ENCODE data around the gene DLG2.

DNA sequence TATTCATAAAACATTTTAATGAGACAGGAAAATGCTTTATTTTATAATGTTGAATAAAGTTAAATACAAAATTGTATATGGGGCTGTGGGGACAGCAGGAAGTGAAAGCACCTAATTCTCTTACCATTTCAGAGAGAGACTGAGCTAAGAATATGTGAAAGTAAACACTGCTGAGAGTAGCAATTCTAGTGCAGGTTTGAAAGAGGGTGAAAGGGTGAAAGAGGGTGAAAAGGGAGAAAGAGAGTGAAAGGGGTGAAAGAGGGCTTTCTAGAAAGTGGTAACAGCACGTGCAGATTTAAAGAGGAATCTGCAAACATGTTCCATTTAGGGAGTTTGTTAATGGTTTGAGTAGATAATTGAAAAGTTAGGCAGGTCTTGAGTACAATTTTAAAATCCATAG is 1689.0 kb downstream of the DLG2 start:
- TF ChIP-seq, protein P1, sequence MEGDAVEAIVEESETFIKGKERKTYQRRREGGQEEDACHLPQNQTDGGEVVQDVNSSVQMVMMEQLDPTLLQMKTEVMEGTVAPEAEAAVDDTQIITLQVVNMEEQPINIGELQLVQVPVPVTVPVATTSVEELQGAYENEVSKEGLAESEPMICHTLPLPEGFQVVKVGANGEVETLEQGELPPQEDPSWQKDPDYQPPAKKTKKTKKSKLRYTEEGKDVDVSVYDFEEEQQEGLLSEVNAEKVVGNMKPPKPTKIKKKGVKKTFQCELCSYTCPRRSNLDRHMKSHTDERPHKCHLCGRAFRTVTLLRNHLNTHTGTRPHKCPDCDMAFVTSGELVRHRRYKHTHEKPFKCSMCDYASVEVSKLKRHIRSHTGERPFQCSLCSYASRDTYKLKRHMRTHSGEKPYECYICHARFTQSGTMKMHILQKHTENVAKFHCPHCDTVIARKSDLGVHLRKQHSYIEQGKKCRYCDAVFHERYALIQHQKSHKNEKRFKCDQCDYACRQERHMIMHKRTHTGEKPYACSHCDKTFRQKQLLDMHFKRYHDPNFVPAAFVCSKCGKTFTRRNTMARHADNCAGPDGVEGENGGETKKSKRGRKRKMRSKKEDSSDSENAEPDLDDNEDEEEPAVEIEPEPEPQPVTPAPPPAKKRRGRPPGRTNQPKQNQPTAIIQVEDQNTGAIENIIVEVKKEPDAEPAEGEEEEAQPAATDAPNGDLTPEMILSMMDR (IDR thresholded peaks at IDR 0.05; ENCODE audit: low read length): no peak
- no peak for TF ChIP-seq EZH2 (IDR thresholded peaks at IDR 0.05; ENCODE audit: borderline replicate concordance, low read length)

Data from OCI-LY1 (cell line).